OCI-LY1 (cell line): Measurements from ENCODE around the gene ATP9B.

Experiments
- EZH2 ChIP-seq: fragments of 200-600 bp; sonication (generic), shearing (Covaris generic); IDR thresholded peaks from 2 replicates; pipeline ENCODE4 v1.8.0; 2017; ENCODE audit warnings: borderline replicate concordance, mixed run types, mild to moderate bottlenecking, antibody characterized with exemption, low read length, moderate library complexity, mixed read lengths
- TF ChIP-seq, protein P1 (sequence below): fragments of 200-600 bp; sonication (generic), shearing (Covaris generic); IDR thresholded peaks from 2 replicates; pipeline ENCODE4 v1.5.1; 2017; ENCODE audit warnings: mild to moderate bottlenecking, antibody characterized with exemption, low read length, moderate library complexity, mixed read lengths

DNA sequence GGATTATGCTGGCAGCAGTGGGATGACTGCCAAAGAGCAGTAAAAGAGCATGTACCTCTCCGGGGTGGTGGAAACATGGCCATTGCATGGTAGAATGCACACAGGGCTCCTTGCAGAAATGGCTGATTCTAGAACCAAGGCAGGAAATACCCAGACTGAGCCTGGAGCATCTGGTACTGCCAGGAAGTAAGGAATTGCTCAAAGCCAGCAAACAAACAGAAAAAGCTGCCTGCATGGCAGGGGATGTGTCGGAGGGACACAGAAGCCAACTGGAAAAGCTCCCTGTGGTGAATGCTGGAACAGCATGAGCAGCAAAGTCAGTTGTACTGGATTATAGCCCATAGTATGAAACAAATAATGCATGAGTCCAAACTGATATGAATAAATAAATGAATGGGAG lies 248.5 kb downstream of the ATP9B start:
- TF ChIP-seq, protein P1, sequence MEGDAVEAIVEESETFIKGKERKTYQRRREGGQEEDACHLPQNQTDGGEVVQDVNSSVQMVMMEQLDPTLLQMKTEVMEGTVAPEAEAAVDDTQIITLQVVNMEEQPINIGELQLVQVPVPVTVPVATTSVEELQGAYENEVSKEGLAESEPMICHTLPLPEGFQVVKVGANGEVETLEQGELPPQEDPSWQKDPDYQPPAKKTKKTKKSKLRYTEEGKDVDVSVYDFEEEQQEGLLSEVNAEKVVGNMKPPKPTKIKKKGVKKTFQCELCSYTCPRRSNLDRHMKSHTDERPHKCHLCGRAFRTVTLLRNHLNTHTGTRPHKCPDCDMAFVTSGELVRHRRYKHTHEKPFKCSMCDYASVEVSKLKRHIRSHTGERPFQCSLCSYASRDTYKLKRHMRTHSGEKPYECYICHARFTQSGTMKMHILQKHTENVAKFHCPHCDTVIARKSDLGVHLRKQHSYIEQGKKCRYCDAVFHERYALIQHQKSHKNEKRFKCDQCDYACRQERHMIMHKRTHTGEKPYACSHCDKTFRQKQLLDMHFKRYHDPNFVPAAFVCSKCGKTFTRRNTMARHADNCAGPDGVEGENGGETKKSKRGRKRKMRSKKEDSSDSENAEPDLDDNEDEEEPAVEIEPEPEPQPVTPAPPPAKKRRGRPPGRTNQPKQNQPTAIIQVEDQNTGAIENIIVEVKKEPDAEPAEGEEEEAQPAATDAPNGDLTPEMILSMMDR, result no peak
- TF ChIP-seq EZH2, result no peak
